HepG2 (cell line): Measurements from ENCODE around the gene RDM1. TPM values are rescaled to one million over a fixed set of nuclear protein-coding genes. Genes with fewer than 3 reads are reported as not detected.

Experiments
- ATAC-seq: fragments of 200-7000 bp; cut with Tn5 transposase; 3 replicates; pipeline ENCODE4 v1.9.1; 2020; ENCODE audit warnings: mild to moderate bottlenecking, moderate library complexity
- BruUV-seq: library from RNA; stranded (reverse); fragments of 400-500 nt; replicated peaks from 2 replicates; lab custom pipeline; 2021; lab: Mats Ljungman, UMichigan
- CTCF ChIA-PET: fragments of 300-600 bp; formaldehyde crosslinking; extraction: SDS; loops from one replicate; lab custom pipeline; 2021; ENCODE audit warnings: low total read pairs, inconsistent platforms, low intra/inter-chr PET ratio; lab: Yijun Ruan, JAX
- POLR2A ChIA-PET: fragments of 350-600 bp; sonication (Branson Sonifier 250); formaldehyde crosslinking; loops from one replicate; lab custom pipeline; 2020; ENCODE audit warnings: antibody characterized with exemption, inconsistent platforms; lab: Yijun Ruan, JAX
- DNase-seq: peaks from one replicate; pipeline ENCODE4 v3.0.0-alpha.2; 2015; ENCODE audit warnings: low spot score
- FAIRE-seq: peaks from 3 replicates; lab custom pipeline; 2011; peaks lifted over from hg19 to GRCh38; lab: Jason Lieb, UNC
- H2AFZ ChIP-seq: one replicate; pipeline ENCODE4 v1.6.1; 2011; ENCODE audit warnings: low read length, inconsistent platforms
- H3K27ac ChIP-seq: fragments of 300-600 bp; 3 replicates; pipeline ENCODE4 v1.8.0; 2011; ENCODE audit warnings: mixed run types, mild to moderate bottlenecking, mixed read lengths, low read length, inconsistent platforms; ENCODE audit not compliant: insufficient read depth; ENCODE audit errors: extremely low read length
- H3K27me3 ChIP-seq, 2 experiments: fragments of 200-600 bp in 1 of 2; 2 replicates in 1 of 2; 3 replicates in 1 of 2; pipeline versions ENCODE4 v1.6.0 to v1.8.0; 2011; ENCODE audit warnings: low read length in 2 of 2, mild to moderate bottlenecking in 2 of 2, moderate library complexity in 2 of 2, inconsistent platforms in 1 of 2; ENCODE audit not compliant: insufficient read depth in 2 of 2, control insufficient read depth in 1 of 2
- H3K36me3 ChIP-seq, 2 experiments: fragments of 200-600 bp in 1 of 2; replicated peaks in 1 of 2; 2 replicates in 1 of 2; 3 replicates in 1 of 2; pipeline versions ENCODE4 v1.5.1 to v1.8.0; 2011; ENCODE audit warnings: low read length in 2 of 2, inconsistent platforms in 1 of 2; ENCODE audit not compliant: insufficient read depth in 2 of 2, control insufficient read depth in 1 of 2
- H3K4me1 ChIP-seq: 2 replicates; pipeline ENCODE4 v1.5.1; 2012; ENCODE audit warnings: low read length, inconsistent platforms; ENCODE audit not compliant: insufficient read depth
- H3K4me2 ChIP-seq: 2 replicates; pipeline ENCODE4 v1.6.0; 2011; ENCODE audit warnings: low read depth, low read length, inconsistent platforms
- H3K4me3 ChIP-seq, 3 experiments: fragments of 200-600 bp in 1 of 3; sonication (generic), shearing (Covaris generic) in 1 of 3; replicated peaks in 1 of 3; 2 replicates each; pipeline ENCODE4 v1.5.1; 2011 to 2016; ENCODE audit warnings: low read length in 3 of 3, inconsistent platforms in 2 of 3, low read depth in 2 of 3, mild to moderate bottlenecking in 2 of 3, control low read depth in 1 of 3, mixed read lengths in 1 of 3; ENCODE audit not compliant: insufficient read depth in 1 of 3
- H3K79me2 ChIP-seq: one replicate; pipeline ENCODE4 v1.6.1; 2011; ENCODE audit warnings: low read length, inconsistent platforms; ENCODE audit not compliant: insufficient read depth
- H3K9ac ChIP-seq: 2 replicates; pipeline ENCODE4 v1.6.0; 2011; ENCODE audit warnings: mild to moderate bottlenecking, low read depth, low read length, inconsistent platforms; ENCODE audit not compliant: insufficient read depth
- H3K9me3 ChIP-seq: 2 replicates; pipeline ENCODE4 v1.5.1; 2012; ENCODE audit warnings: mild to moderate bottlenecking, low read length
- H4K20me1 ChIP-seq: 2 replicates; pipeline ENCODE4 v1.6.0; 2011; ENCODE audit warnings: inconsistent platforms, mild to moderate bottlenecking, low read length, moderate library complexity; ENCODE audit not compliant: insufficient read depth
- AGO2 ChIP-seq: fragments of 200-400 bp; formaldehyde crosslinking; optimal IDR thresholded peaks from 2 replicates; pipeline ENCODE3; 2017; ENCODE audit warnings: mild to moderate bottlenecking, low read depth, low read length, moderate library complexity
- BORCS8-MEF2B ChIP-seq: sonication (generic); formaldehyde crosslinking; IDR thresholded peaks from 2 replicates; pipeline ENCODE4 v1.8.0; 2022; ENCODE audit warnings: mild to moderate bottlenecking, missing genetic modification reagents
- FOXA3 ChIP-seq: IDR thresholded peaks from 2 replicates; pipeline ENCODE4 v1.6.1; 2016; ENCODE audit warnings: missing genetic modification reagents, missing compliant biosample characterization
- HMG20B ChIP-seq: conservative IDR thresholded peaks from 2 replicates; pipeline ENCODE4 v1.6.1; 2016; ENCODE audit warnings: missing genetic modification reagents, missing compliant biosample characterization
- HMGA1 ChIP-seq: sonication (generic); formaldehyde crosslinking; conservative IDR thresholded peaks from 2 replicates; pipeline ENCODE4 v1.4.0; 2020; ENCODE audit warnings: missing genetic modification reagents
- KAT8 ChIP-seq: IDR thresholded peaks from 2 replicates; pipeline ENCODE4 v1.6.1; 2016; ENCODE audit warnings: missing genetic modification reagents, missing compliant biosample characterization
- SMARCE1 ChIP-seq: fragments of 450-650 bp; IDR thresholded peaks from 2 replicates; pipeline ENCODE4 v1.6.1; 2017; ENCODE audit warnings: borderline replicate concordance
- SMYD3 ChIP-seq: sonication (generic); formaldehyde crosslinking; IDR thresholded peaks from 2 replicates; pipeline ENCODE4 v1.8.1; 2023; ENCODE audit warnings: mild to moderate bottlenecking, missing genetic modification reagents
- TEAD2 ChIP-seq: sonication (generic); formaldehyde crosslinking; IDR thresholded peaks from 2 replicates; pipeline ENCODE4 v1.9.0; 2021; ENCODE audit warnings: missing genetic modification reagents
- XBP1 ChIP-seq: sonication (generic); formaldehyde crosslinking; IDR thresholded peaks from 2 replicates; pipeline ENCODE4 v1.5.0; 2020; ENCODE audit warnings: missing genetic modification reagents
- ZNF660 ChIP-seq: sonication (generic); formaldehyde crosslinking; IDR thresholded peaks from 2 replicates; pipeline ENCODE4 v1.5.1; 2020; ENCODE audit warnings: mild to moderate bottlenecking, low read depth, missing genetic modification reagents, borderline replicate concordance
- ZSCAN29 ChIP-seq: sonication (generic); formaldehyde crosslinking; conservative IDR thresholded peaks from 2 replicates; pipeline ENCODE4 v1.4.0; 2020; ENCODE audit warnings: mild to moderate bottlenecking, missing genetic modification reagents
- WGBS: methylation state at CpG from one replicate; pipeline ENCODE4 v1.1.6; 2017; ENCODE audit warnings: low lambda C conversion rate; 5-methylcytosine and 5-hydroxymethylcytosine counted together
- in situ Hi-C: cut with HindIII; loops from 2 replicates; pipeline ENCODE4 v1.10.0; 2017; ENCODE audit warnings: low pct_unique_long_range_greater_than_20kb; ENCODE audit not compliant: extremely low pct_ligation_motif_present
- intact Hi-C: fragments of 100-400 bp; cut with micrococcal nuclease; formaldehyde crosslinking; loops from one replicate; pipeline ENCODE4 v1.10.0; 2022; ENCODE audit not compliant: unreplicated experiment
- polyA plus RNA-seq, 8 experiments: library from polyadenylated mRNA; depleted of rRNA in 3 of 8; stranded (reverse) in 7 of 8; unstranded in 1 of 8; fragments of >200 nt; fragmentation: Illumina TruSeq in 4 of 8; extraction: Trizol in 4 of 8; gene quantifications; 2 replicates each; pipeline versions ENCODE4 v1.2.1 to v1.2.3, GENCODE V29; 2011 to 2016; ENCODE audit warnings: low read depth in 4 of 8, missing spikeins in 1 of 8, mixed read lengths in 1 of 8; ENCODE audit not compliant: insufficient read depth in 1 of 8
- total RNA-seq, 5 experiments: library from RNA; depleted of rRNA; stranded (reverse); fragments of >200 nt; fragmentation: Illumina TruSeq; extraction: Trizol; gene quantifications; 2 replicates each; pipeline ENCODE4 v1.2.3, GENCODE V29; 2016; ENCODE audit warnings: low read depth in 1 of 5
- TF ChIP-seq, protein P1 (sequence below), 2 experiments: sonication (generic) in 1 of 2; formaldehyde crosslinking in 1 of 2; IDR thresholded peaks; 2 replicates each; pipeline versions ENCODE4 v1.4.0 to v1.6.1; 2018 to 2020; ENCODE audit warnings: missing genetic modification reagents in 2 of 2, borderline replicate concordance in 1 of 2, low read depth in 1 of 2, mild to moderate bottlenecking in 1 of 2, missing biosample characterization in 1 of 2
- TF ChIP-seq, protein P2 (sequence below): IDR thresholded peaks from 2 replicates; pipeline ENCODE4 v1.6.1; 2012; ENCODE audit warnings: low read length, improper control_type of control experiment

RDM1 gene
- total and polyA plus RNA-seq, 2 of the 13 experiments (the other 11 are each of a cell fraction or from before 2014, with no cell fraction given): 0.28 to 0.40 TPM

DNA sequence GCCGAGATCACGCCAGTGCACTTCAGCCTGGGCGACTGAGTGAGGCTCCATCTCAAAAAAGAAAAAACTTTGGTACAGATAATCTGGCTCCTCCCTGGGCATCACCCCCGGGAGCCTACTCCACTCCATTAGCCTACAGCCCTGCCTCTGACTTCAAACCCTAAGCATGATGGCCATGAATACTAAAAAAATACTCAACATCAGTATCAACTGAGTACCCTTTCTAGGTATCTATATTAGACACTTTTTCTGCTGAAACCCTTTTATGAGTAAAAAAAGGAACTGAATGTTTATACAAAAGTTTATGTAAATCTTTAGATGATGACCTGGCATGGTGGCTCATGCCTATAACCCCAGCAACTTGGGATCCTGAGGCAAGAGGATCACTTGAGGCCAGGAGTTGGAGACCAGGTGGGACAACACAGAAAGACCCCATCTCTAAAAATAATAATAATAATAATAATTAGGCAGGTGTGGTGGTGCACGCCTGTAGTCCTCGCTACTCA is 6.9 kb downstream of the RDM1 start (continued):
- TF ChIP-seq BORCS8-MEF2B (CRISPR knock-in tag) (no peak), XBP1 (no peak)

- Histone ChIP-seq H3K9ac (no peak overlapping the region), H3K27me3 (no peaks in the 10 kb centered on the region), H3K79me2 (no peaks in the 10 kb centered on the region), H3K36me3 (no peaks in the 10 kb centered on the region), H2AFZ (no peak overlapping the region), H3K4me2 (no peak overlapping the region), H4K20me1 (no peaks in the 10 kb centered on the region), H3K4me3 (no peak overlapping the region), H3K27ac (no peak overlapping the region), H3K9me3 (no peaks in the 10 kb centered on the region), H3K4me1 (peaks cover 3% of the 10 kb centered on the region)
- in situ Hi-C loops: no loop called here
- ATAC-seq: no peak
- BruUV-seq: no TSS peak
- TF ChIP-seq BORCS8-MEF2B (CRISPR knock-in tag): no peak
- TF ChIP-seq TEAD2: no peak
- TF ChIP-seq SMYD3 (CRISPR knock-in tag): no peak
- no peak for TF ChIP-seq AGO2
- TF ChIP-seq SMARCE1: no peak
- no peak for TF ChIP-seq ZSCAN29 (CRISPR knock-in tag)
- no peak for TF ChIP-seq ZNF660 (CRISPR knock-in tag)
- TF ChIP-seq, protein P1, sequence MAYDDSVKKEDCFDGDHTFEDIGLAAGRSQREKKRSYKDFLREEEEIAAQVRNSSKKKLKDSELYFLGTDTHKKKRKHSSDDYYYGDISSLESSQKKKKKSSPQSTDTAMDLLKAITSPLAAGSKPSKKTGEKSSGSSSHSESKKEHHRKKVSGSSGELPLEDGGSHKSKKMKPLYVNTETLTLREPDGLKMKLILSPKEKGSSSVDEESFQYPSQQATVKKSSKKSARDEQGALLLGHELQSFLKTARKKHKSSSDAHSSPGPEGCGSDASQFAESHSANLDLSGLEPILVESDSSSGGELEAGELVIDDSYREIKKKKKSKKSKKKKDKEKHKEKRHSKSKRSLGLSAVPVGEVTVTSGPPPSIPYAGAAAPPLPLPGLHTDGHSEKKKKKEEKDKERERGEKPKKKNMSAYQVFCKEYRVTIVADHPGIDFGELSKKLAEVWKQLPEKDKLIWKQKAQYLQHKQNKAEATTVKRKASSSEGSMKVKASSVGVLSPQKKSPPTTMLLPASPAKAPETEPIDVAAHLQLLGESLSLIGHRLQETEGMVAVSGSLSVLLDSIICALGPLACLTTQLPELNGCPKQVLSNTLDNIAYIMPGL (CRISPR knock-in tag; IDR thresholded peaks at IDR 0.05; ENCODE audit: borderline replicate concordance in 1 of 2, low read depth in 1 of 2): no peak
- no peak for TF ChIP-seq FOXA3
- TF ChIP-seq, protein P2, sequence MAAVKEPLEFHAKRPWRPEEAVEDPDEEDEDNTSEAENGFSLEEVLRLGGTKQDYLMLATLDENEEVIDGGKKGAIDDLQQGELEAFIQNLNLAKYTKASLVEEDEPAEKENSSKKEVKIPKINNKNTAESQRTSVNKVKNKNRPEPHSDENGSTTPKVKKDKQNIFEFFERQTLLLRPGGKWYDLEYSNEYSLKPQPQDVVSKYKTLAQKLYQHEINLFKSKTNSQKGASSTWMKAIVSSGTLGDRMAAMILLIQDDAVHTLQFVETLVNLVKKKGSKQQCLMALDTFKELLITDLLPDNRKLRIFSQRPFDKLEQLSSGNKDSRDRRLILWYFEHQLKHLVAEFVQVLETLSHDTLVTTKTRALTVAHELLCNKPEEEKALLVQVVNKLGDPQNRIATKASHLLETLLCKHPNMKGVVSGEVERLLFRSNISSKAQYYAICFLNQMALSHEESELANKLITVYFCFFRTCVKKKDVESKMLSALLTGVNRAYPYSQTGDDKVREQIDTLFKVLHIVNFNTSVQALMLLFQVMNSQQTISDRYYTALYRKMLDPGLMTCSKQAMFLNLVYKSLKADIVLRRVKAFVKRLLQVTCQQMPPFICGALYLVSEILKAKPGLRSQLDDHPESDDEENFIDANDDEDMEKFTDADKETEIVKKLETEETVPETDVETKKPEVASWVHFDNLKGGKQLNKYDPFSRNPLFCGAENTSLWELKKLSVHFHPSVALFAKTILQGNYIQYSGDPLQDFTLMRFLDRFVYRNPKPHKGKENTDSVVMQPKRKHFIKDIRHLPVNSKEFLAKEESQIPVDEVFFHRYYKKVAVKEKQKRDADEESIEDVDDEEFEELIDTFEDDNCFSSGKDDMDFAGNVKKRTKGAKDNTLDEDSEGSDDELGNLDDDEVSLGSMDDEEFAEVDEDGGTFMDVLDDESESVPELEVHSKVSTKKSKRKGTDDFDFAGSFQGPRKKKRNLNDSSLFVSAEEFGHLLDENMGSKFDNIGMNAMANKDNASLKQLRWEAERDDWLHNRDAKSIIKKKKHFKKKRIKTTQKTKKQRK: no peak
- no peak for TF ChIP-seq HMG20B
- no peak for TF ChIP-seq HMGA1 (CRISPR knock-in tag)
- no peak for TF ChIP-seq KAT8 (CRISPR knock-in tag)
- ChIA-PET POLR2A (no interaction called here), CTCF (no interaction called here)
- FAIRE-seq: no peak
- WGBS: 27% methylated on average over 1 of the region's 1 CpG
- no peak for DNase-seq
- intact Hi-C loops: no loop called here
Observed at GRCh38 chr17:35920229-35920628, 10.3 kb downstream of the RDM1 start.
